Colonic mucosa (tissue), 4 donors: ENCODE measurements around the gene POTEB3. TPM values are rescaled to one million over a fixed set of nuclear protein-coding genes. Genes with fewer than 3 reads are reported as not detected.
"Not testable (repeated sequence)": the region's sequence is repeated elsewhere in the genome, so short reads cannot be mapped to it uniquely, and the experiment has no call there.

ENCODE experiments used
- DNase-seq: peaks from one replicate; pipeline ENCODE4 v3.0.0-alpha.2; 2020
- H3K27ac ChIP-seq: fragments of 200-600 bp; one replicate; pipeline ENCODE4 v1.8.0; 2021
- H3K27me3 ChIP-seq: fragments of 200-600 bp; one replicate; pipeline ENCODE4 v1.8.0; 2021
- H3K36me3 ChIP-seq: fragments of 200-600 bp; one replicate; pipeline ENCODE4 v1.8.0; 2021
- H3K4me1 ChIP-seq: fragments of 200-600 bp; one replicate; pipeline ENCODE4 v1.8.0; 2021; ENCODE audit warnings: mild to moderate bottlenecking
- H3K4me3 ChIP-seq: fragments of 200-600 bp; one replicate; pipeline ENCODE4 v1.8.0; 2021
- H3K9ac ChIP-seq, 2 donors: one replicate each; pipeline ENCODE4 v1.7.0; 2013; ENCODE audit warnings: control low read depth in 2 of 2, low read depth in 2 of 2, low read length in 2 of 2
- H3K9me3 ChIP-seq: fragments of 200-600 bp; one replicate; pipeline ENCODE4 v1.8.0; 2021
- intact Hi-C: fragments of 100-400 bp; cut with DNase I; formaldehyde crosslinking; loops from one replicate; pipeline ENCODE4 v1.14.1; 2022
- total RNA-seq, 2 donors: library from RNA; stranded (reverse); fragmentation: NEBNext Ultra II Directional in 1 of 2; extraction: Animal tissue kit (Norgen Biotek cat#: 25700) in 1 of 2; gene quantifications; one replicate each; pipeline ENCODE4 v1.2.1, GENCODE V29; 2021
- donor health status: healthy.
- donor health status: DM: no; HTN: no; CAD: no.
- donor health status: DM: no; HTN: no; CAD: no.

Gene POTEB3
- total RNA-seq: not detected

- H3K9me3 ChIP-seq, intact Hi-C loops, H3K36me3 ChIP-seq, H3K27ac ChIP-seq, DNase-seq, H3K27me3 ChIP-seq, H3K9ac ChIP-seq, H3K4me1 ChIP-seq, H3K4me3 ChIP-seq: not testable (repeated sequence)
Measured at GRCh38 chr15:21440399-21440798, at the start of gene POTEB3. Gene POTEB3 (minus strand): TSS chr15:21440499. CDS start chr15:21440011, 488 bp downstream.

GRCh38 chr15:21453683-21454082 is 13.4 kb upstream of the POTEB3 start:
- not testable (repeated sequence) for H3K4me1 ChIP-seq, H3K9me3 ChIP-seq, H3K27me3 ChIP-seq

GRCh38 chr15:21451920-21452563 is 11.7 kb upstream of the POTEB3 start:
- H3K9ac ChIP-seq, DNase-seq, H3K9me3 ChIP-seq, H3K36me3 ChIP-seq, intact Hi-C loops, H3K4me3 ChIP-seq, H3K4me1 ChIP-seq, H3K27me3 ChIP-seq, H3K27ac ChIP-seq: not testable (repeated sequence)

More at GRCh38 chr15:21453683-21454082, 13.4 kb upstream of the POTEB3 start:
- intact Hi-C loops, H3K4me3 ChIP-seq, H3K9ac ChIP-seq, H3K27ac ChIP-seq, DNase-seq, H3K36me3 ChIP-seq: not testable (repeated sequence)

- H3K9ac ChIP-seq, DNase-seq, H3K36me3 ChIP-seq, intact Hi-C loops, H3K4me3 ChIP-seq, H3K4me1 ChIP-seq, H3K27ac ChIP-seq, H3K27me3 ChIP-seq, H3K9me3 ChIP-seq: not testable (repeated sequence)
Measured at GRCh38 chr15:21451487-21451886, 11.2 kb upstream of the POTEB3 start.

GRCh38 chr15:21407366-21407765 is 32.9 kb downstream of the POTEB3 start:
- H3K4me1 ChIP-seq, H3K36me3 ChIP-seq, intact Hi-C loops, H3K27ac ChIP-seq, H3K9me3 ChIP-seq, H3K9ac ChIP-seq, H3K27me3 ChIP-seq, DNase-seq, H3K4me3 ChIP-seq: not testable (repeated sequence)

- H3K9ac ChIP-seq, H3K9me3 ChIP-seq, H3K36me3 ChIP-seq, H3K4me3 ChIP-seq, DNase-seq, H3K27me3 ChIP-seq, H3K27ac ChIP-seq, intact Hi-C loops, H3K4me1 ChIP-seq: not testable (repeated sequence)
Measured at GRCh38 chr15:21401531-21401930, 38.8 kb downstream of the POTEB3 start.

GRCh38 chr15:21399111-21399510 is 41.2 kb downstream of the POTEB3 start:
- H3K4me3 ChIP-seq, H3K27me3 ChIP-seq, H3K4me1 ChIP-seq, H3K9me3 ChIP-seq, H3K27ac ChIP-seq, intact Hi-C loops, H3K9ac ChIP-seq, DNase-seq, H3K36me3 ChIP-seq: not testable (repeated sequence)

- H3K9me3 ChIP-seq, H3K27ac ChIP-seq, H3K4me3 ChIP-seq, DNase-seq, H3K27me3 ChIP-seq, intact Hi-C loops, H3K36me3 ChIP-seq, H3K9ac ChIP-seq, H3K4me1 ChIP-seq: not testable (repeated sequence)
Measured at GRCh38 chr15:21398511-21398910, 41.8 kb downstream of the POTEB3 start.

- H3K9ac ChIP-seq, H3K9me3 ChIP-seq, H3K27me3 ChIP-seq, H3K27ac ChIP-seq, DNase-seq, H3K4me3 ChIP-seq, H3K4me1 ChIP-seq, H3K36me3 ChIP-seq, intact Hi-C loops: not testable (repeated sequence)
Measured at GRCh38 chr15:21397656-21398055, 42.6 kb downstream of the POTEB3 start.

- H3K36me3 ChIP-seq, H3K4me1 ChIP-seq, DNase-seq, H3K9ac ChIP-seq, H3K9me3 ChIP-seq, H3K27me3 ChIP-seq, H3K27ac ChIP-seq, intact Hi-C loops, H3K4me3 ChIP-seq: not testable (repeated sequence)
Measured at GRCh38 chr15:21397186-21397585, 43.1 kb downstream of the POTEB3 start.

GRCh38 chr15:21385961-21386360 is 54.3 kb downstream of the POTEB3 start:
- H3K4me3 ChIP-seq, H3K27ac ChIP-seq, DNase-seq, H3K4me1 ChIP-seq, H3K27me3 ChIP-seq, H3K9ac ChIP-seq, H3K36me3 ChIP-seq, H3K9me3 ChIP-seq, intact Hi-C loops: not testable (repeated sequence)

- H3K27me3 ChIP-seq, H3K4me3 ChIP-seq, H3K27ac ChIP-seq, H3K9me3 ChIP-seq, H3K4me1 ChIP-seq, H3K9ac ChIP-seq, DNase-seq, intact Hi-C loops, H3K36me3 ChIP-seq: not testable (repeated sequence)
Measured at GRCh38 chr15:21383866-21384485, 56.3 kb downstream of the POTEB3 start.

- intact Hi-C loops, H3K9me3 ChIP-seq, H3K36me3 ChIP-seq, H3K4me1 ChIP-seq, H3K27ac ChIP-seq, DNase-seq, H3K4me3 ChIP-seq, H3K27me3 ChIP-seq, H3K9ac ChIP-seq: not testable (repeated sequence)
Measured at GRCh38 chr15:21373682-21374081, 66.6 kb downstream of the POTEB3 start.

GRCh38 chr15:21369177-21369576 is 71.1 kb downstream of the POTEB3 start:
- intact Hi-C loops, H3K4me3 ChIP-seq, H3K36me3 ChIP-seq, H3K27me3 ChIP-seq, H3K4me1 ChIP-seq, H3K9ac ChIP-seq, H3K27ac ChIP-seq, H3K9me3 ChIP-seq, DNase-seq: not testable (repeated sequence)
